ENCODE measurements around the gene GUCA2A.
A peak's percentile ranks its signal among the peaks of the same experiment; 100 is the strongest.

Gene GUCA2A

GRCh38 chr1:42179900-42180329 lies 15.4 kb upstream of the GUCA2A start (continued):
- TF ChIP-seq ATF2 (tag by site-specific recombination; IDR thresholded peaks at IDR 0.05; ENCODE audit: low read depth) (peak; percentile 99), ZNF561 (tag by site-specific recombination; IDR thresholded peaks at IDR 0.05; ENCODE audit: borderline replicate concordance) (0 out of 2 replicates have a peak, but pooled peaks have one; percentile 47), ZNF335 (tag by site-specific recombination; conservative IDR thresholded peaks at IDR 0.05) (0 out of 2 replicates have a peak, but pooled peaks have one; percentile 43), MEIS1 (CRISPR knock-in tag; IDR thresholded peaks at IDR 0.05; ENCODE audit: borderline replicate concordance) (no peak), OSR2 (tag by site-specific recombination; IDR thresholded peaks at IDR 0.05) (peak; percentile 92), BCL6B (tag by site-specific recombination; IDR thresholded peaks at IDR 0.05) (no peak), ZIC2 (tag by site-specific recombination; IDR thresholded peaks at IDR 0.05) (peak; percentile 38), ZFP69B (tag by site-specific recombination; IDR thresholded peaks at IDR 0.05) (0 out of 2 replicates have a peak, but pooled peaks have one; percentile 63), ZXDB (tag by site-specific recombination; IDR thresholded peaks at IDR 0.05) (peak; percentile 75), ZNF660 (tag by site-specific recombination; IDR thresholded peaks at IDR 0.05) (peak; percentile 63; the same call in 1 of the 2 replicates), KLF16 (tag by site-specific recombination; IDR thresholded peaks at IDR 0.05) (peak; percentile 70; the same call in 1 of the 2 replicates), SP3 (tag by site-specific recombination; IDR thresholded peaks at IDR 0.05) (peak; percentile 35; the same call in 1 of the 2 replicates), ZNF157 (tag by site-specific recombination; IDR thresholded peaks at IDR 0.05) (no peak), ZNF423 (tag by site-specific recombination; IDR thresholded peaks at IDR 0.05) (no peak), BCL11A (tag by site-specific recombination; IDR thresholded peaks at IDR 0.05; ENCODE audit: low read depth) (peak; percentile 69), KLF8 (tag by site-specific recombination; IDR thresholded peaks at IDR 0.05) (peak; percentile 84; the same call in 1 of the 2 replicates), ZFP41 (tag by site-specific recombination; IDR thresholded peaks at IDR 0.05; ENCODE audit: borderline replicate concordance) (no peak), GLI2 (tag by site-specific recombination; IDR thresholded peaks at IDR 0.05; ENCODE audit: borderline replicate concordance, low read depth) (peak; percentile 80), YY2 (tag by site-specific recombination; IDR thresholded peaks at IDR 0.05) (peak; percentile 79), ZNF629 (tag by site-specific recombination; IDR thresholded peaks at IDR 0.05) (peak; percentile 98), YY1 (tag by site-specific recombination; IDR thresholded peaks at IDR 0.05) (no peak), ZBTB21 (tag by site-specific recombination; IDR thresholded peaks at IDR 0.05) (peak; percentile 98), ZNF488 (tag by site-specific recombination; IDR thresholded peaks at IDR 0.05) (no peak), GLIS1 (tag by site-specific recombination; IDR thresholded peaks at IDR 0.05) (peak; percentile 83), ZNF664 (tag by site-specific recombination; IDR thresholded peaks at IDR 0.05) (peak; percentile 85; the same call in 1 of the 2 replicates), KLF10 (tag by site-specific recombination; IDR thresholded peaks at IDR 0.05) (peak; percentile 27; the same call in 1 of the 2 replicates), ZFP37 (tag by site-specific recombination; IDR thresholded peaks at IDR 0.05) (peak; percentile 27; the same call in 1 of the 2 replicates), WT1 (tag by site-specific recombination; IDR thresholded peaks at IDR 0.05) (peak; percentile 23; the same call in 1 of the 2 replicates)
- TF ChIP-seq, protein P1, sequence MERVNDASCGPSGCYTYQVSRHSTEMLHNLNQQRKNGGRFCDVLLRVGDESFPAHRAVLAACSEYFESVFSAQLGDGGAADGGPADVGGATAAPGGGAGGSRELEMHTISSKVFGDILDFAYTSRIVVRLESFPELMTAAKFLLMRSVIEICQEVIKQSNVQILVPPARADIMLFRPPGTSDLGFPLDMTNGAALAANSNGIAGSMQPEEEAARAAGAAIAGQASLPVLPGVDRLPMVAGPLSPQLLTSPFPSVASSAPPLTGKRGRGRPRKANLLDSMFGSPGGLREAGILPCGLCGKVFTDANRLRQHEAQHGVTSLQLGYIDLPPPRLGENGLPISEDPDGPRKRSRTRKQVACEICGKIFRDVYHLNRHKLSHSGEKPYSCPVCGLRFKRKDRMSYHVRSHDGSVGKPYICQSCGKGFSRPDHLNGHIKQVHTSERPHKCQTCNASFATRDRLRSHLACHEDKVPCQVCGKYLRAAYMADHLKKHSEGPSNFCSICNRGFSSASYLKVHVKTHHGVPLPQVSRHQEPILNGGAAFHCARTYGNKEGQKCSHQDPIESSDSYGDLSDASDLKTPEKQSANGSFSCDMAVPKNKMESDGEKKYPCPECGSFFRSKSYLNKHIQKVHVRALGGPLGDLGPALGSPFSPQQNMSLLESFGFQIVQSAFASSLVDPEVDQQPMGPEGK (tag by site-specific recombination; IDR thresholded peaks at IDR 0.05): peak; percentile 60
- TF ChIP-seq, protein P2, sequence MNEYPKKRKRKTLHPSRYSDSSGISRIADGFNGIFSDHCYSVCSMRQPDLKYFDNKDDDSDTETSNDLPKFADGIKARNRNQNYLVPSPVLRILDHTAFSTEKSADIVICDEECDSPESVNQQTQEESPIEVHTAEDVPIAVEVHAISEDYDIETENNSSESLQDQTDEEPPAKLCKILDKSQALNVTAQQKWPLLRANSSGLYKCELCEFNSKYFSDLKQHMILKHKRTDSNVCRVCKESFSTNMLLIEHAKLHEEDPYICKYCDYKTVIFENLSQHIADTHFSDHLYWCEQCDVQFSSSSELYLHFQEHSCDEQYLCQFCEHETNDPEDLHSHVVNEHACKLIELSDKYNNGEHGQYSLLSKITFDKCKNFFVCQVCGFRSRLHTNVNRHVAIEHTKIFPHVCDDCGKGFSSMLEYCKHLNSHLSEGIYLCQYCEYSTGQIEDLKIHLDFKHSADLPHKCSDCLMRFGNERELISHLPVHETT (tag by site-specific recombination; IDR thresholded peaks at IDR 0.05): peak; percentile 79; the same call in 1 of the 2 replicates
- TF ChIP-seq, protein P3, sequence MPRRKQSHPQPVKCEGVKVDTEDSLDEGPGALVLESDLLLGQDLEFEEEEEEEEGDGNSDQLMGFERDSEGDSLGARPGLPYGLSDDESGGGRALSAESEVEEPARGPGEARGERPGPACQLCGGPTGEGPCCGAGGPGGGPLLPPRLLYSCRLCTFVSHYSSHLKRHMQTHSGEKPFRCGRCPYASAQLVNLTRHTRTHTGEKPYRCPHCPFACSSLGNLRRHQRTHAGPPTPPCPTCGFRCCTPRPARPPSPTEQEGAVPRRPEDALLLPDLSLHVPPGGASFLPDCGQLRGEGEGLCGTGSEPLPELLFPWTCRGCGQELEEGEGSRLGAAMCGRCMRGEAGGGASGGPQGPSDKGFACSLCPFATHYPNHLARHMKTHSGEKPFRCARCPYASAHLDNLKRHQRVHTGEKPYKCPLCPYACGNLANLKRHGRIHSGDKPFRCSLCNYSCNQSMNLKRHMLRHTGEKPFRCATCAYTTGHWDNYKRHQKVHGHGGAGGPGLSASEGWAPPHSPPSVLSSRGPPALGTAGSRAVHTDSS (tag by site-specific recombination; IDR thresholded peaks at IDR 0.05): no peak

Measured in HEK293 (cell line).